SKM-1 treated with dmso at 0.1 percent for 144 hours (cell line): Measurements from ENCODE around the gene KRT33B.
"Not testable (repeated sequence)": the region's sequence is repeated elsewhere in the genome, so short reads cannot be mapped to it uniquely, and the experiment has no call there.

ENCODE experiments used
- DNase-seq: peaks from one replicate; lab custom pipeline; 2025; ENCODE audit not compliant: unreplicated experiment; lab: John Stamatoyannopoulos, UW

Gene KRT33B

DNA sequence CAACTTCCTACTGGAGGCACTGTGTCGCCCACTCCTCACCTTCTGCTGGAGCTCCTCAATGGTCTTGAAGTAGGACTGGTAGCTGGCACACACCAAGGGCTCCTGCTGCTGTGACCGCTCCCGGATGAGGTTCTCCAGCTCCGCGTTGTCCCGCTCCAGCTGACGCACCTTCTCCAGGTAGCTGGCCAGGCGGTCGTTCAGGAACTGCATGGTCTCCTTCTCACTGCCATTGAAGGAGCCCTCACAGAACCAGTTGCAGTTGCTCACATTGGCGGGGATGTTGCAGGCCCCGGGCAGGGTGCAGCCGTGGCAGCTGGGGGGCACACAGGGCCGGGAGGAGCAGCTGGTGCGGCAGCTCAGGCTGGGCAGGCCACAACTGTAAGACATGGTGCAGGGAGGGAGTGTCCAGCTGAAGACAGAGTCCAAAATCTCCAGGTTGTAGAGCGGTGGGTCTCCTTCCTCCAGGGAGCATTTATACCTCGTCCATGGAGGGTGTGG is 19.2 kb downstream of the KRT33B start, which contains the start of gene KRT33A:
TSS of gene KRT33A (minus strand) at position 448 of the 498 bp plus-strand sequence. CDS start at position 387, 61 bp downstream.
- DNase-seq: not testable (repeated sequence)

DNA sequence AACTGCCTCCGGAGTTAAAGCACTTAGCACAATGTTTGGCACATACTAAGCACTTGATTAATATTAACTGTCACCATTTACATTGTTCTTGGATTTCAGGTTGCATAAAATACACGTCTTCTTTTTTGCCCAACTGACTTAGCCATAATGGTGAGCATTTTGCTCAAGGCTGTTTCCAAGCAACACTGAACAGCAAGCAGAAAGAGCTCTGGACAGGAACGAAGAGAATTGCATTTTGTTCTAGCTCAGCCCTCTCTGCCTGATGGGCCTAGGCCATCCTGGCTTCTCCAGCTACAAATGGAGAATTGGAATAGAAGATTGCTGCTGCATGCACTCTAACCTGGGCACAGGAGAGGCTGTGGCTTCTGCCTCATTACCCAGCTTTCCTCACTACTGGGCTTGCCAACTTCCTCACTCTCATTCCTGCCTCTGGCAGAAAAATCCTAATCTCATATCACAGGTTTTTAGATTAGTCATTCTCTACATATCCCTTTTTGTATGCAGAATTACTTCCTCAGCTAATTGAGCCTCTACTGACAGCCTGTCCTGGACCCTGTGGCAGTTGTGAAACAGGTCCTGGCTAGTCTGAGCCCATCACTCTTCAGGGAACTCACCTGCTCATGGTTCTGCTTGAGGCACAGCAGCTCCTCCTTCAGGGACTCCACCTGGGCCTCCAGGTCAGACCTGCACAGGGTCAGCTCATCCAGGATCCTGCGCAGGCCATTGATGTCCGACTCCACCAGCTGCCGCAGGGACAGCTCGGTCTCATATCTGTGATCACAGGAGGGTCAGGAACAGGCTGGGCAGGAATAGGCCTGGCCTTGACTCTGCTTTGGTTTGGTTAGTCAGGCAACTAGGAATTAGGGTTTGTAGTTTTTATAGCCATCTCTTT is 21.5 kb downstream of the KRT33B start:
- DNase-seq: no peak

DNA sequence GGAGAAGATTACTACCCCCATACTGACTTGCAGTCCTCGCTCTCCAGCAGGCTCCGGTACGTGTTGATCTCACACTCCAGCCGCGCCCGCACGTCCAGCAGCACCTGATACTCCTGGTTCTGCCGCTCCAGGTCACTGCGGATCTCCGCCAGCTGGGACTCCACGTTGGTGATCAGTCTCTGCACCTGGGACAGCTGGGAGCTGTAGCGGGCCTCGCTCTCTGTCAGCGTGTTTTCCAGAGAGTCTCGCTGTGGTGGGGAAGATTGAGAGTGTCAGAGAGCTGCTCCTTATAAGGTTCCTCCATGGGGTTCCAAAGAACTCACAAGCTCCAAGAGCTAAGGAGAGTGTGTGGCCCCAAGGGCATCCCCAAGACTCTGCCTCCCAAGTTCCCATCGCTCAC is 23.2 kb downstream of the KRT33B start:
- DNase-seq: not testable (repeated sequence)

DNA sequence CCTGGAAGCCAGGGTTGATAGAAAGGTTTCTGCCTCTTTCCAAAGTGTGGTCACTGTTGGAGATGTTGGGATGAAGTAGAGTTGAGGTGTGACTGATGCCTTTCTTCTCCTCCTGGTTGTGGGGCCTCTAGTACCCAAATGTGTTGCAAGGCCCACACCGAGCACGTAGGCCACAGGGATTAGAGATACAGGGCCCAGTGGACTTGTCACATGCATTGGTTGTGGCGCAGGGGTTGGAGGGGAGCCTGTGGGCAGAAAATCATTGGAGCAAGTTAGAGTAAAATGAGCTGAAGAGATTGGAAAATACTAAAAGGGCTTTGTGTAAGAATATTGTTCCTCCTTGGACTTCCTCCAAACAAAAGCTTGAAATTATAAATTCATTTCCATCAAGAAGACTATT is 23.6 kb downstream of the KRT33B start:
- no peak for DNase-seq

DNA sequence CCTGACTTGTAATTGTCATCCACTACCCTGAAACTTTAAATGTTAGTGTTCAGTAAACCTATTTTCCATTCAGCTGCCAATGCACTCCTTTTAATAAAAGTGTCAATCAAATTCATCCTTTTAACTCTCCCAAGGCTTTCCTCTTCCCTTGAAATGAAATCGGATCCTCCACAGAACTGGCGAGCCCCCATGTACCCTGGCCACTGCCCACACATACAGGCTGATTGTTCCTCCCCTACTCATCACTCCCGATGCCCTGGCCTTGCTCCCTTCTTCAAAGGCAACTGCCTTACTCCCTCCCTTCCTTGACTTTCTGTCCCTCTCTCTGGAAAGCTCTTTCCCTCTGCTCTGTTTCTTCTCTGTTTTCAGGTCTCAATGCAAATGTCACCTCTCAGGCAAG is 26.6 kb downstream of the KRT33B start:
- no peak for DNase-seq

DNA sequence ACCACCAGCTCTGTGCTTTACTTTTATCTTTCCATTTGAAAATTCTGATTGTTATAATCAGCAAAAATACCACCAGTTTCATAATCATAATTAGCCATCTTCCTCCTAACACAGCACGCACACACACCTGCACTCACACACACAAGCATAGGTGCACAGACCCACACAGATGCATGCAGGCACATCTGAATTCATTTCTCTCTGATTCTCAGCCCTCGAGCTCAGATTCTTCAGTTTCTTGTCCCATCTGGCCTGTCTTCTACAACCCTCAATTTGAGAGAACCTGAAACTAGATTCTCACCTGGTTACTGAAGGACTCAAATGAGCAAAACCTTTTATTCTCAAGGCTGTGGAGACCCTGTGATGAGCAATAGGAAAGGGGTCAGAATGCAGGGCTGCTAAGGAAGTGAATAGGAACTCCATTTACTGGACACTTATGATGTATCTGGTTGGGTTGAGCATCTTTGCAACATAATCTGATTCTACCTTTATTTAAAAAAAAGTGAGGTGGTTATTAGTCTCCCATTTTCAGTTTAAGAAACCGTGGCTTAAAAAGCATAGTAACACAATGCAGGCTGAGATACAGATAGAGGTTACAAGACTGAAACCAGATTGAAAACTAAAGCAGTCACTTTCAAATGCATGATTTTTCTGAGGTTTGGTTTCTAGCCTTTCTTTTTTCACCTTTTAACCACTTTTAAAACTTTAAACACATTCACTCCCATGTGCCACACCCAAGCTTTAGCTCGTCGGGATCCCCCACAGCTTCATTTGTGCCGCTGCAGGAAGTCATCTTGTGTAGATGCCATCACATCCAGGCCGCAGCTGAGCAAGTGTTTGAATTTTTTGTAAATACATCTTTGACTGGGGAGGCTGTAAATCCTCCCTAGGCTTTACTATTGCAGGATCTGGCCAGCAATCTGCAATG is 28.4 kb downstream of the KRT33B start:
- no peak for DNase-seq

DNA sequence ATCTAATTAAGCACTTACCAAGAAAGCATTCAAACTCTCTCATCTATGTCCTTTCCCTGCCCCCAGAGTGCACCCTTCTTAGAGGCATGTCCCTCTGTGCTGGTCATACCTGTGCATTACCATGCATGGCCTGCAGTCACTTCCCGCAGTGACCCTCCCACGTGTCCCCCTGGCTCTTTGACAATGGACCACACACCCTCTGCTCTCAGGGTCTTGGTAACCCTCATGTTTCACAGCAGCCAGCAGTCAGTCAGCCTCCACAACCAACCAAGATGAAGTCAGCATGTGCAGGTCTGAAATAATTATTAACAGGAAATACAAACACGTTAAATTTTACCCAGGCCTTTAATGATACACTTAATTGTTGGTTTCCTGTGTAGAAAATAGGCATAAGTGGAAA is 29.1 kb downstream of the KRT33B start:
- DNase-seq: no peak

DNA sequence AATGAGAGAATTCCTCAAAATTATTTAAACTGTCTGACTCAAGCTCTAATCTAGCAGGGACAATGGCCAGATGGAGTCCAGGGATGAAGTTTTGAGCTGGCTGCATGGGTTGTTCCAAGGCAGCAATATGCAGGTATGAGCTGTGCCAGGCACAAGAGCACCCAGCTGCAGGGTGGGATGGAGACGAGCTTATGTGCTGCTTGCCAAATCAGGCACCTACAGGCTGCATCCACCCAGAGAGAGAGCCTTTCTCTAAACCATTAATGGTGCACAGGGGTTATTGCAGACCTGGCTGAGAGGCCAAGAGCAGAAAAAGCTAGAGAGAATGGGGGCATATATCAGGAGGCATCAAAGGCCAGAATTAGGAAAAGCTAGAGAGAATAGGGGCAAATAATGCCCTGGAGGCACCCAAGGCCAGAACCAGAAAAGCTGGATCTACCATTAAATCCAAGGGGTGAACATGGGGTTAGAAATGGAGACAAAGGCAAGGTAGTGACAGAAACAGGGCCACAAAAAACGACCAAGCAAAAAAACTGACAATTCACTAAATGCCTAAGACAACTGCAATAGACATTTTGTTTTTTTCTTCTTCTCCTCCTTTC is 29.9 kb downstream of the KRT33B start:
- DNase-seq: no peak

DNA sequence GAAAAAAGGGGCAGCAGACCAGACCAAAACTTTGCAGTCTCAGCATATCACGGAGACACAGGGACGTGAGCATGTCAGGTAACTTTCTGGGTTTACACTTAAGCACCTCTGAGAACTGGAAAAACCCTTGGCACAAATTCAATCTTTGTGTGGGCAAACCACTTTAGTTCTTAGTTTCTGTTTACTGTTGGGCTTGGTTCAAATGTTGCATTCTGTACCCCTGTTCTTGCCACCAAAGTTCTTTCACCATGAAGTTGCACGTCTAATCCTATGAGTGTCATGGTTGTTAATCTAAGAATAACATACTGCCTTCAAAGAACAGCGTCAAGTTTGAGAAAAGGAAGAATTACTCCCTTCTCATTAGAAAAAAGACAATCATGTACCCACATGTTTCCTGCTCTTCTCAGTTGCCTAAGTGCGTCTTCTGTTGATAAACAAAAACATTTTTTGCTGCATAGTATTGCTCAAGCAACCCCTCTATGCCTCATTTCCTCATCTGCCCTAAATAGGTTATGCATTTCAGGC is 30.6 kb downstream of the KRT33B start:
- no peak for DNase-seq

DNA sequence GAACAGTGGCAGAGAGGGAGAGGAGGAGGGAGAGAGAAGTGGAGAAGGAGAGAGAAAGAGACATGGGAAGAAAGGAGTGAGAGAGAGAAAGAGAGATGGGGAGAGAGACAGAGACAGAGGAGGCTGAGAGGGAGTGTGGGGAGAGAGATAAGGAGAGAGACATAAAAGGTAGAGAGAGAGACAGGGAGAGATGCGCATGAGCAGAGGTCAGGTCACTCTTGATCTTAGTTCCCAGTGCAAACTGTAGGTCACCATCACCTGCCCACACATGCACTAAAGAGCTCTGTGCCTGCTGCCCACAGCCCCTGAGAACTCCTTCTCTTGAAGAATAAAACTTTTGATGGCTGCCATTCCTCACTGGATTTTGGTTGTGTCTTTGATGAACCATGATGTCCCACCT is 33.9 kb downstream of the KRT33B start:
- no peak for DNase-seq

DNA sequence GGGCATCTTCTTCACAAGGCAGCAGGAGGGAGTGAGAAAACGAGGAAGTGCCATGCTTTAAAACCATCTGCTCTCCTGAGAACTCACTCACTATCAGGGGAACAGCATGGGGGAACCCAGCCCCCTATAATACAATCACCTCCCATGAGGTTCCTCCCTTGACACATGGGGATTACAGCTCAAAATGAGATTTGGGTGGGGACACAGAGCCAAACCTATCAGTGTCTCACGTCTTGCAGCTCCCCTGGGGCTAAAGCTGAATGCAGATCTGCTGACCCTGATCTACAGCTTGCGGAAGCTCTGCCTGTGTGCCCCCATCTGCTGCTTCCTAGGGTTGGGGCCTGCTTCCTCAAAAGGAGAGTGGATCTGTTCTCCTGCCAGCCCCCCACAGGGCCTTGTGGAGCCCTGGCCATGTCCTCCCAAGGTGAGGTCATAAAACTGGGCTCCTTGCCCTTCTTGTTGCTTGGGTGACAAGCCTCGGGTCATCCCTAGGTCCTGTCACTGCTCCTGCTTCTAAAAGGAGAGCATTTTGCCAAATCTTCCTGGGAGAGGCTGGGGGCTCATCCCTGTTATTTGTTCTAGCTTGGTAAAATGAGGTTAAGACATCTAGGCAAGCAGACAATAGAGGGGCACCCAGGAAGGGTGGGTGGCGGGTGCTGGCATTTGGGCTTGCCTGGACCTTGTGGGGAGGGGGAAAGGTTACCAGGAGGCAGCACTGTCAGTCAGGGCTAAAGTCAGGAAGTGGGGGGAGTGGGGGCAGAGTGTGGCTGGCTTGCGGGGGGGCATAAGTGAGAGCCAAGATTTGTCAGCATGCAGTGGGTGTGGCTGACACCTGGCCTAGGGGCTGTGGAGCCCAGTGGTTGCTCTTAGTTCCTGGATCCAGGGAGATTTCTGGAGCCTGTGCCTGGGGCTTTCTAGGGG is 35.0 kb downstream of the KRT33B start:
- no peak for DNase-seq

DNA sequence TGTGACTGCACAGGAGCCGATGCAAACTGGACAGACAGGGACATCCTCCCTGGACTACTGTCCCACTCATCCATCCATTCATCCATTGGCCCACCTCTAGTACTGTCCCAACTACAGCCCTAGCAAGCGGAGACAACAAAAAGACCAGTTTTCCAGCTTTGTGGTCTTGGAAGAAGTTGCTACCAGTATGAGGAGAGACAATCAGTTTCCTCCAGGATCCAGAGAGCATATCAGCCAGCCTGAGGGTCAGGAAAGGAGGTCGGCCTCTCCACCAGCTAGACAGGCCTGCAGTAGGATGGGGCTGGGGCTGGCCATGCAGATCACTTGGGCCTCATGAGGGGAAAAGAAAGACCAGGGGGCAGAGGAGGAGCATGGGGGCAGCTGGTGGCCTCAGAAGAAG is 35.8 kb downstream of the KRT33B start:
- no peak for DNase-seq

DNA sequence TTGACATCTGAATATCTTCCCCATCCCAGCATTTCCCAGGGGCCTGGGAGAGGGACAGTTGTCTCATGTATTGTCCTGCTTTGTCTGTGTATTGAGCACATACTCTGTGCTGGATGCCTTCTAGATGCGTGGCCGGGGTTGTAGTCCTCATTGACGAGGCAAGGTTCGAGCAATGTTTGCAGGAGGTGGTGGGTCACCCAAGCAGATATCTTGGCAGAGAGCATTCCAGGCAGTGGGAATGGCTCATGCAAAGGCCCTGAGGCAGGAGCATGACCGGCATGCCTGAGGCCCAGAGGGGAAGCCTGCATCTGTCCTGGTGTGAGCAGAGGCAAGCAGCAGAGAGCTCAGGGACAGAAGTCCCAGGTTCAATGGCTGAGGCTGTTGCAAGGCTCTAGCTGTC is 36.5 kb downstream of the KRT33B start:
- no peak for DNase-seq

DNA sequence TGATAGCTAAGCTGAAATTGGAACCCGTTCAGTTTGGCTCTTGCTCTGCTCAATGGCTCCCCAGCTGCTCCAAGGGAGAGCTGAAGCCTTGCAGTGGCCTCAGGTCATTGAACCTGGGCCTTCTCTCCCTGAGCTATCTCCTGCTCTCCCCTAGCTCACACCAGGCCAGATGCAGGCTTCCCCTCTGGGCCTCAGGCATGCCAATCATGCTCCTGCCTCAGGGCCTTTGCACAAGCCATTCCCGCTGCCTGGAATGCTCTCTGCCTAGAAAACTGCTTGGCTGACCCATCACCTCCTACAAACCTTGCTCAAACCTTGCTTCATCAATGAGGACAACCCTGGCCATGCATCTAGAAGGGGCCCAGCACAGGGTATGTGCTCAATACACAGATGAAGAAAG is 37.4 kb downstream of the KRT33B start:
- no peak for DNase-seq

DNA sequence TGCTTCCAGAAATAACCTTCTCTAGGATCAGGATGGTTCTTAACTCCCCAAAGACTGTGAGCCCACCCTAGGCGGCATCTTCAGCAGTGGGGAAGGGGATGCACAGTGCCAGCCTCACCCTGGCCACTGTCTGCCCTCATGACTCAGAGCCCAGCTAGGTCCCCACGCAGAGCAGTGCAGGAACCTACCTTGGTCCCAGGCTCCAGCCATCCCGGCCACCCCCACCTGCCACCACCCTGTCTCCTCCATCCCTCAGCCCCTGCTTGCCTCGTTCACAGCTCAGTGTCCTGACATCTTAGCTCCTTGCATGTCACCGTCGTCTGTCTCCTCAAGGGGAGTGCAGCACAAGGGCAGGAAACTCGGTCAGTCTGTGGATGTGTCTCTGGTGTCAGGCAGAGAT is 38.0 kb downstream of the KRT33B start:
- no peak for DNase-seq

DNA sequence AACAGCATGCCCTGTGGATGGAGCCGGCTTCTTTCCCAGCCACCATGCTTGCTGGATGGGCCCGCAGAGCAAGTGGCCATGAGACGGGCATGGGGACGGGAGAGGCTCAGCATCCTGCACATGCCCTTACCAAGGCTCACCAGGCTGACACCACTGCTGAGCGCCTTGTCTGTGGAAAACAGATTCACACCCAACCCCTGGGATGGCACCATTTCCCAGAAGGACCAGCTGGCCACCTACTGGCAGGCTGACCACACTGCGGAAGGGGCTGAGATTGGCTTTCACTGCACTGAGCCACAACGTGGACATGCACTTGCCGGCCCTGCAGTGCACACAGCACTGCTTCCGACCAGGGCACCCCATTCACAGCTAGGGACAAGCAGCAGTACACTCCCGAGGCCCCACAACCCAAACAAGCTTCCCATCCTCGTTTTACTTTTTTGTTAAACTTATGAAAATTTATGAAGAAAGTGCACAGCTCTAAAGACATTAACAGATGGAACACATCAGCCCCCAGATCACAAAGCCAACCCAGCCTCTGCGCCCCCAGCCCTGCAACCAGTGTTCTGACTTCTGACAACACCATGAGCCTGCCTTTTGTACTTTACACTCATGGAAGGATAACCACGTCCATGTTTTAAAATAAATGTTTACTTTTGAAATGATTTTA is 40.2 kb downstream of the KRT33B start:
- no peak for DNase-seq

DNA sequence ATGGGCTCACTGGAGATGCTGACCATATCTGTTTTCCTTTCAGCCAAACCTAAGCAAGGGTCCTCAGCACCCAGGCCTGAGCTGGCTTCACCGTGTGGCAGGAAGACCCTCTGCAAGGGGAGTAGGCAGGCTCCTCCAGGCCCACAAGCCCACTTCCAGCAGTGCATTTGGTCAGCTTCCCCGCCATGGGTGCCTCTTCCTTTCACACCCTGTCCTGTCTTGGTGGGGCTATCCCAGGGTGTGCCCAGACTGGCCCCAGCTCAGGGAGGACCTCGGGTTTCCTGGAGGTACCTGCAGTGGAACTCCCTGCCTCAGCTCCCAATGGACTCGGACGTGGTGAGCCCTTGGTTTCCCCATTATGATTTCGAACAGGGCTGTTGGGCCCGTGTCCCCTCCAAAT is 41.4 kb downstream of the KRT33B start:
- DNase-seq: no peak

DNA sequence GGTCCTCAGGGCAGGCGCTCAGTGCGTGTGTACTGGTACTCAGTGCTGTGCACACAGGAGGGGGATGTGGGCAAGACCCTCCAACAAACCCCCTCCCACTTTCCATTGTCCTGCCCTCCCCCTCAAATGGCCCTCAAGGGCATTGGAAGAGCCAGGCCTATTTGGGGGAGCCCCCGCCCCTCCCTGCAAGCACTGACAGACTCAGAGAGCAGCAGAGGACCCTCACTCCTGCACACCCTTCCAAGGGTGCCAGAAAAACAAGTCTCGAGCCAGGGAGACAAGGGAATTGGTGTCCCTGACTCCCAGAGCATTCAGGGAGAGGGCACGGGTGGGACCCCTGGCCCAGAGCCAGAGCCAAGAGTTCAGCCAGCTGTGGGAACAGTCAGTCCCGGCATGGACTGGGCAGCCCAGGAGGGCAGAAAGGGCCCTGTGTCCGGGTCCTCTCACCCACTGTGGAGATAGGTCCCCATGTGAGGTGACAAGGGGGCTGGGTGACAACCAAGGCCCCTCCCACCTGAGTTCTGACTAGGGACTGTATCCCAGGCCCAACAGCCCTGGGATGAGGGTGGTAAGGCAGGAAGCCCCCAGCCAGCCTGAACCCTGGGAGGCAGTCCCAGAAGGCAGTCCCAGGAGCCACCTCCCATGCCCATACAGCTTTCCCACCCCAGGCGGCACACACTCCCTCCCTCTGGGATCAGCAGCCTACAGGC is 42.0 kb downstream of the KRT33B start:
- no peak for DNase-seq
